IPS-NIHi11 (cell line): Measurements from ENCODE around the gene RETREG1.
"Not testable (repeated sequence)": the region's sequence is repeated elsewhere in the genome, so short reads cannot be mapped to it uniquely, and the experiment has no call there.

Experiments
- DNase-seq: peaks from one replicate; pipeline ENCODE4 v3.0.0; 2012; ENCODE audit warnings: mixed read lengths, low spot score

The RETREG1 gene

GRCh38 chr5:16453609-16454008 is 163.2 kb downstream of the RETREG1 start:
- DNase-seq = no peak

- no peak for DNase-seq
Observed at GRCh38 chr5:16450163-16450562, 166.6 kb downstream of the RETREG1 start.

GRCh38 chr5:16446993-16447392 is 169.8 kb downstream of the RETREG1 start:
- DNase-seq = no peak

- no peak for DNase-seq
Observed at GRCh38 chr5:16437977-16438376, 178.8 kb downstream of the RETREG1 start.

GRCh38 chr5:16436065-16436682 is 180.6 kb downstream of the RETREG1 start:
- not testable (repeated sequence) for DNase-seq

GRCh38 chr5:16431490-16431889 is 185.3 kb downstream of the RETREG1 start:
- no peak for DNase-seq

- no peak for DNase-seq
Observed at GRCh38 chr5:16430349-16431089, 186.3 kb downstream of the RETREG1 start.

- DNase-seq = peak; percentile 21
Observed at GRCh38 chr5:16428359-16428758, 188.4 kb downstream of the RETREG1 start.

- DNase-seq = no peak
Observed at GRCh38 chr5:16427587-16427986, 189.2 kb downstream of the RETREG1 start.
